ENCODE data around the gene ARAF.

DNA sequence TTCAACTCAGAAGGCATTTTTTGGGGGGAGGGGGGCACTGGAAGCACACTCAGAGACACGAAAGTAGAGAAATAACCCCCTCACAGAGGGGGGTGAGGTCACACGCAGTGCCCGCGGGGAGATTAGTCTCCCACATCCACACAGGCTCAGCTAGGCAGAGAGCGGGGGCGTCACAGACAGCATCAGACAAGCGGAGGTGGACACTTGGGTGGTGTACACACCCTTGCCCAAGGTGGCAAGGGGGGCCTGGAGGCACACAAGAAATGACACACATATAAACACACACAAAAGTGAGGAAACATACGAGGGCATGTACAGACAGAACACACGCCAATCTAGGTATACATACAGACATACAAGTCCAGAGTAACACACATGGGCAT, 59.3 kb downstream of the ARAF start:
- TF ChIP-seq, protein P1, sequence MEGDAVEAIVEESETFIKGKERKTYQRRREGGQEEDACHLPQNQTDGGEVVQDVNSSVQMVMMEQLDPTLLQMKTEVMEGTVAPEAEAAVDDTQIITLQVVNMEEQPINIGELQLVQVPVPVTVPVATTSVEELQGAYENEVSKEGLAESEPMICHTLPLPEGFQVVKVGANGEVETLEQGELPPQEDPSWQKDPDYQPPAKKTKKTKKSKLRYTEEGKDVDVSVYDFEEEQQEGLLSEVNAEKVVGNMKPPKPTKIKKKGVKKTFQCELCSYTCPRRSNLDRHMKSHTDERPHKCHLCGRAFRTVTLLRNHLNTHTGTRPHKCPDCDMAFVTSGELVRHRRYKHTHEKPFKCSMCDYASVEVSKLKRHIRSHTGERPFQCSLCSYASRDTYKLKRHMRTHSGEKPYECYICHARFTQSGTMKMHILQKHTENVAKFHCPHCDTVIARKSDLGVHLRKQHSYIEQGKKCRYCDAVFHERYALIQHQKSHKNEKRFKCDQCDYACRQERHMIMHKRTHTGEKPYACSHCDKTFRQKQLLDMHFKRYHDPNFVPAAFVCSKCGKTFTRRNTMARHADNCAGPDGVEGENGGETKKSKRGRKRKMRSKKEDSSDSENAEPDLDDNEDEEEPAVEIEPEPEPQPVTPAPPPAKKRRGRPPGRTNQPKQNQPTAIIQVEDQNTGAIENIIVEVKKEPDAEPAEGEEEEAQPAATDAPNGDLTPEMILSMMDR (CRISPR knock-in tag; IDR thresholded peaks at IDR 0.05), result no peak
- TF ChIP-seq POLR2A (IDR thresholded peaks at IDR 0.05; ENCODE audit: insufficient read depth in 1 of 2, low read depth in 2 of 2, low read length in 2 of 2) (no peak), GATAD2A (CRISPR knock-in tag; IDR thresholded peaks at IDR 0.05) (no peak), HNRNPUL1 (IDR thresholded peaks at IDR 0.05; ENCODE audit: low read depth, low read length) (no peak), CAMTA2 (CRISPR knock-in tag; IDR thresholded peaks at IDR 0.05; ENCODE audit: borderline replicate concordance) (no peak), NFKBIZ (CRISPR knock-in tag; IDR thresholded peaks at IDR 0.05) (no peak)
- TF ChIP-seq, protein P2, sequence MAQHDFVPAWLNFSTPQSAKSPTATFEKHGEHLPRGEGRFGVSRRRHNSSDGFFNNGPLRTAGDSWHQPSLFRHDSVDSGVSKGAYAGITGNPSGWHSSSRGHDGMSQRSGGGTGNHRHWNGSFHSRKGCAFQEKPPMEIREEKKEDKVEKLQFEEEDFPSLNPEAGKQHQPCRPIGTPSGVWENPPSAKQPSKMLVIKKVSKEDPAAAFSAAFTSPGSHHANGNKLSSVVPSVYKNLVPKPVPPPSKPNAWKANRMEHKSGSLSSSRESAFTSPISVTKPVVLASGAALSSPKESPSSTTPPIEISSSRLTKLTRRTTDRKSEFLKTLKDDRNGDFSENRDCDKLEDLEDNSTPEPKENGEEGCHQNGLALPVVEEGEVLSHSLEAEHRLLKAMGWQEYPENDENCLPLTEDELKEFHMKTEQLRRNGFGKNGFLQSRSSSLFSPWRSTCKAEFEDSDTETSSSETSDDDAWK (CRISPR knock-in tag; IDR thresholded peaks at IDR 0.05), result no peak
- TF ChIP-seq, protein P3, sequence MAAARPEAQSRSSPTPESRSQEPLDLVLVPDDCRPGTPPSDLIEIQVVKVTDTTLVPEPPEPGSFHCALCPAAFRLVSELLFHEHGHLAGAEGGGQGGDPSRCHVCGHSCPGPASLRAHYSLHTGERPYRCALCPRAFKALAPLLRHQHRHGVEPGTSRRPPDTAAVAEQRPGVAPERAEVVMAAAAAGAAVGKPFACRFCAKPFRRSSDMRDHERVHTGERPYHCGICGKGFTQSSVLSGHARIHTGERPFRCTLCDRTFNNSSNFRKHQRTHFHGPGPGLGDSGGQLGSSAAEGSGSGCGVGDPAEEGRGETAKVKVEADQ (CRISPR knock-in tag; IDR thresholded peaks at IDR 0.05; ENCODE audit: borderline replicate concordance), result no peak
- TF ChIP-seq, protein P4, sequence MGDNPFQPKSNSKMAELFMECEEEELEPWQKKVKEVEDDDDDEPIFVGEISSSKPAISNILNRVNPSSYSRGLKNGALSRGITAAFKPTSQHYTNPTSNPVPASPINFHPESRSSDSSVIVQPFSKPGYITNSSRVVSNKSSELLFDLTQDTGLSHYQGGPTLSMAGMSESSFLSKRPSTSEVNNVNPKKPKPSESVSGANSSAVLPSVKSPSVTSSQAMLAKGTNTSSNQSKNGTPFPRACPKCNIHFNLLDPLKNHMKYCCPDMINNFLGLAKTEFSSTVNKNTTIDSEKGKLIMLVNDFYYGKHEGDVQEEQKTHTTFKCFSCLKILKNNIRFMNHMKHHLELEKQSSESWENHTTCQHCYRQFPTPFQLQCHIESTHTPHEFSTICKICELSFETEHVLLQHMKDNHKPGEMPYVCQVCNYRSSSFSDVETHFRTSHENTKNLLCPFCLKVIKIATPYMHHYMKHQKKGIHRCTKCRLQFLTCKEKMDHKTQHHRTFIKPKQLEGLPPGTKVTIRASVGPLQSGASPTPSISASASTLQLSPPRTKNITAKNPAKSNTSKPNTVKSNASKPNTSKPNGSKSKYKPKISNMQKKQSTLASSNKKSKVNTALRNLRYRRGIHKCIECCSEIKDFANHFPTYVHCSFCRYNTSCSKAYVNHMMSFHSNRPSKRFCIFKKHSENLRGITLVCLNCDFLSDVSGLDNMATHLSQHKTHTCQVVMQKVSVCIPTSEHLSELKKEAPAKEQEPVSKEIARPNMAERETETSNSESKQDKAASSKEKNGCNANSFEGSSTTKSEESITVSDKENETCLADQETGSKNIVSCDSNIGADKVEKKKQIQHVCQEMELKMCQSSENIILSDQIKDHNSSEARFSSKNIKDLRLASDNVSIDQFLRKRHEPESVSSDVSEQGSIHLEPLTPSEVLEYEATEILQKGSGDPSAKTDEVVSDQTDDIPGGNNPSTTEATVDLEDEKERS (CRISPR knock-in tag; IDR thresholded peaks at IDR 0.05), result no peak
- TF ChIP-seq, protein P5, sequence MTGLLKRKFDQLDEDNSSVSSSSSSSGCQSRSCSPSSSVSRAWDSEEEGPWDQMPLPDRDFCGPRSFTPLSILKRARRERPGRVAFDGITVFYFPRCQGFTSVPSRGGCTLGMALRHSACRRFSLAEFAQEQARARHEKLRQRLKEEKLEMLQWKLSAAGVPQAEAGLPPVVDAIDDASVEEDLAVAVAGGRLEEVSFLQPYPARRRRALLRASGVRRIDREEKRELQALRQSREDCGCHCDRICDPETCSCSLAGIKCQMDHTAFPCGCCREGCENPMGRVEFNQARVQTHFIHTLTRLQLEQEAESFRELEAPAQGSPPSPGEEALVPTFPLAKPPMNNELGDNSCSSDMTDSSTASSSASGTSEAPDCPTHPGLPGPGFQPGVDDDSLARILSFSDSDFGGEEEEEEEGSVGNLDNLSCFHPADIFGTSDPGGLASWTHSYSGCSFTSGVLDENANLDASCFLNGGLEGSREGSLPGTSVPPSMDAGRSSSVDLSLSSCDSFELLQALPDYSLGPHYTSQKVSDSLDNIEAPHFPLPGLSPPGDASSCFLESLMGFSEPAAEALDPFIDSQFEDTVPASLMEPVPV (CRISPR knock-in tag; IDR thresholded peaks at IDR 0.05), result no peak
